ENCODE results near the gene CEP85L.

Gene CEP85L

GRCh38 chr6:118553132-118553531, 98.3 kb downstream of the CEP85L start:
- TF ChIP-seq CTCF (IDR thresholded peaks at IDR 0.05; ENCODE audit: insufficient read depth, low read depth, low read length, missing control alignments), result no peak
- no peak for DNase-seq (ENCODE audit: low read depth)
- no peak overlapping the region for H3K4me3 ChIP-seq (ENCODE audit: low read depth, low read length)

- DNase-seq (ENCODE audit: low read depth), result peak; percentile 47
- peak; percentile 52 for TF ChIP-seq CTCF (IDR thresholded peaks at IDR 0.05; ENCODE audit: insufficient read depth, low read depth, low read length, missing control alignments)
- H3K4me3 ChIP-seq (ENCODE audit: low read depth, low read length), result no peak overlapping the region
These were observed 100.0 kb downstream of the CEP85L start for GRCh38 chr6:118551063-118552053.

GRCh38 chr6:118548613-118549012, 102.8 kb downstream of the CEP85L start:
- no peak for TF ChIP-seq CTCF (IDR thresholded peaks at IDR 0.05; ENCODE audit: insufficient read depth, low read depth, low read length, missing control alignments)
- no peak overlapping the region for H3K4me3 ChIP-seq (ENCODE audit: low read depth, low read length)
- no peak for DNase-seq (ENCODE audit: low read depth)

- no peak for DNase-seq (ENCODE audit: low read depth)
- no peak within 1 kb of the TSS for H3K4me3 ChIP-seq (ENCODE audit: low read depth, low read length)
- no peak for TF ChIP-seq CTCF (IDR thresholded peaks at IDR 0.05; ENCODE audit: insufficient read depth, low read depth, low read length, missing control alignments)
These were observed 103.3 kb downstream of the CEP85L start, which contains the start of gene PLN for GRCh38 chr6:118548136-118548535. Gene PLN, plus strand, starts transcription at chr6:118548296. Its CDS starts 10,626 bp downstream, at chr6:118558922.

- no peak overlapping the region for H3K4me3 ChIP-seq (ENCODE audit: low read depth, low read length)
- TF ChIP-seq CTCF (IDR thresholded peaks at IDR 0.05; ENCODE audit: insufficient read depth, low read depth, low read length, missing control alignments), result no peak
- no peak for DNase-seq (ENCODE audit: low read depth)
These were observed 104.5 kb downstream of the CEP85L start for GRCh38 chr6:118546880-118547218.

- H3K4me3 ChIP-seq (ENCODE audit: low read depth, low read length), result no peak overlapping the region
- no peak for TF ChIP-seq CTCF (IDR thresholded peaks at IDR 0.05; ENCODE audit: insufficient read depth, low read depth, low read length, missing control alignments)
- DNase-seq (ENCODE audit: low read depth), result no peak
These were observed 105.1 kb downstream of the CEP85L start for GRCh38 chr6:118546164-118546879.

Data from GM12865 (cell line).